HepG2 (cell line): ENCODE data around the gene SH3TC2. TPM values are rescaled to one million over a fixed set of nuclear protein-coding genes. Genes with fewer than 3 reads are reported as not detected.
A peak's percentile ranks its signal among the peaks of the same experiment; 100 is the strongest.

ENCODE experiments used
- ATAC-seq: fragments of 200-7000 bp; cut with Tn5 transposase; 3 replicates; pipeline ENCODE4 v1.9.1; 2020; ENCODE audit warnings: mild to moderate bottlenecking, moderate library complexity
- BruUV-seq: library from RNA; stranded (reverse); fragments of 400-500 nt; replicated peaks from 2 replicates; lab custom pipeline; 2021; lab: Mats Ljungman, UMichigan
- CTCF ChIA-PET: fragments of 300-600 bp; formaldehyde crosslinking; extraction: SDS; loops from one replicate; lab custom pipeline; 2021; ENCODE audit warnings: low total read pairs, inconsistent platforms, low intra/inter-chr PET ratio; lab: Yijun Ruan, JAX
- POLR2A ChIA-PET: fragments of 350-600 bp; sonication (Branson Sonifier 250); formaldehyde crosslinking; loops from one replicate; lab custom pipeline; 2020; ENCODE audit warnings: antibody characterized with exemption, inconsistent platforms; lab: Yijun Ruan, JAX
- DNase-seq: peaks from one replicate; pipeline ENCODE4 v3.0.0-alpha.2; 2015; ENCODE audit warnings: low spot score
- FAIRE-seq: peaks from 3 replicates; lab custom pipeline; 2011; peaks lifted over from hg19 to GRCh38; lab: Jason Lieb, UNC
- H2AFZ ChIP-seq: one replicate; pipeline ENCODE4 v1.6.1; 2011; ENCODE audit warnings: low read length, inconsistent platforms
- H3K27ac ChIP-seq: fragments of 300-600 bp; 3 replicates; pipeline ENCODE4 v1.8.0; 2011; ENCODE audit warnings: mixed run types, mild to moderate bottlenecking, mixed read lengths, low read length, inconsistent platforms; ENCODE audit not compliant: insufficient read depth; ENCODE audit errors: extremely low read length
- H3K27me3 ChIP-seq, 2 experiments: fragments of 200-600 bp in 1 of 2; 2 replicates in 1 of 2; 3 replicates in 1 of 2; pipeline versions ENCODE4 v1.6.0 to v1.8.0; 2011; ENCODE audit warnings: low read length in 2 of 2, mild to moderate bottlenecking in 2 of 2, moderate library complexity in 2 of 2, inconsistent platforms in 1 of 2; ENCODE audit not compliant: insufficient read depth in 2 of 2, control insufficient read depth in 1 of 2
- H3K36me3 ChIP-seq, 2 experiments: fragments of 200-600 bp in 1 of 2; replicated peaks in 1 of 2; 2 replicates in 1 of 2; 3 replicates in 1 of 2; pipeline versions ENCODE4 v1.5.1 to v1.8.0; 2011; ENCODE audit warnings: low read length in 2 of 2, inconsistent platforms in 1 of 2; ENCODE audit not compliant: insufficient read depth in 2 of 2, control insufficient read depth in 1 of 2
- H3K4me1 ChIP-seq: 2 replicates; pipeline ENCODE4 v1.5.1; 2012; ENCODE audit warnings: low read length, inconsistent platforms; ENCODE audit not compliant: insufficient read depth
- H3K4me2 ChIP-seq: 2 replicates; pipeline ENCODE4 v1.6.0; 2011; ENCODE audit warnings: low read depth, low read length, inconsistent platforms
- H3K4me3 ChIP-seq, 3 experiments: fragments of 200-600 bp in 1 of 3; sonication (generic), shearing (Covaris generic) in 1 of 3; replicated peaks in 1 of 3; 2 replicates each; pipeline ENCODE4 v1.5.1; 2011 to 2016; ENCODE audit warnings: low read length in 3 of 3, inconsistent platforms in 2 of 3, low read depth in 2 of 3, mild to moderate bottlenecking in 2 of 3, control low read depth in 1 of 3, mixed read lengths in 1 of 3; ENCODE audit not compliant: insufficient read depth in 1 of 3
- H3K79me2 ChIP-seq: one replicate; pipeline ENCODE4 v1.6.1; 2011; ENCODE audit warnings: low read length, inconsistent platforms; ENCODE audit not compliant: insufficient read depth
- H3K9ac ChIP-seq: 2 replicates; pipeline ENCODE4 v1.6.0; 2011; ENCODE audit warnings: mild to moderate bottlenecking, low read depth, low read length, inconsistent platforms; ENCODE audit not compliant: insufficient read depth
- H3K9me3 ChIP-seq: 2 replicates; pipeline ENCODE4 v1.5.1; 2012; ENCODE audit warnings: mild to moderate bottlenecking, low read length
- H4K20me1 ChIP-seq: 2 replicates; pipeline ENCODE4 v1.6.0; 2011; ENCODE audit warnings: inconsistent platforms, mild to moderate bottlenecking, low read length, moderate library complexity; ENCODE audit not compliant: insufficient read depth
- BHLHE40 ChIP-seq: IDR thresholded peaks from 2 replicates; pipeline ENCODE4 v1.6.1; 2011; ENCODE audit warnings: low read length, improper control_type of control experiment
- CBX2 ChIP-seq, 2 experiments: fragments of 200-600 bp in 1 of 2; sonication (generic); formaldehyde crosslinking in 1 of 2; IDR thresholded peaks; 2 replicates each; pipeline versions ENCODE4 v1.7.0 to v1.8.1; 2018 to 2022; ENCODE audit warnings: low read depth in 2 of 2, low read length in 1 of 2, mild to moderate bottlenecking in 1 of 2, missing genetic modification reagents in 1 of 2
- FOSL2 ChIP-seq: sonication (generic); formaldehyde crosslinking; IDR thresholded peaks from 2 replicates; pipeline ENCODE4 v1.4.0; 2020; ENCODE audit warnings: missing genetic modification reagents
- FOXK1 ChIP-seq: sonication (generic); formaldehyde crosslinking; IDR thresholded peaks from 2 replicates; pipeline ENCODE4 v1.4.0; 2020; ENCODE audit warnings: low read depth, missing genetic modification reagents, borderline replicate concordance
- GLI4 ChIP-seq: sonication (generic); formaldehyde crosslinking; IDR thresholded peaks from 2 replicates; pipeline ENCODE4 v1.5.1; 2020; ENCODE audit warnings: missing genetic modification reagents, mild to moderate bottlenecking, moderate library complexity, borderline replicate concordance
- MNT ChIP-seq: fragments of 450-650 bp; IDR thresholded peaks from 2 replicates; pipeline ENCODE4 v1.6.1; 2016
- MTF2 ChIP-seq: sonication (generic); formaldehyde crosslinking; IDR thresholded peaks from 2 replicates; pipeline ENCODE4 v1.5.0; 2020; ENCODE audit warnings: missing genetic modification reagents, borderline replicate concordance
- MXI1 ChIP-seq: IDR thresholded peaks from 3 replicates; pipeline ENCODE4 v1.6.1; 2012; ENCODE audit warnings: low read depth, low read length, inconsistent platforms, borderline replicate concordance
- RBFOX2 ChIP-seq: fragments of 200-400 bp; formaldehyde crosslinking; IDR thresholded peaks from 2 replicates; pipeline ENCODE4 v1.6.1; 2017; ENCODE audit warnings: low read depth, mild to moderate bottlenecking, low read length
- RFX3 ChIP-seq: IDR thresholded peaks from 2 replicates; pipeline ENCODE4 v1.6.1; 2016; ENCODE audit warnings: missing biosample characterization, missing genetic modification reagents
- SAP130 ChIP-seq: IDR thresholded peaks from 2 replicates; pipeline ENCODE4 v1.6.1; 2016; ENCODE audit warnings: low read depth
- SMAD1 ChIP-seq: sonication (generic); formaldehyde crosslinking; IDR thresholded peaks from 2 replicates; pipeline ENCODE4 v1.4.0; 2020; ENCODE audit warnings: missing genetic modification reagents, low read depth, mild to moderate bottlenecking, borderline replicate concordance
- TRIM24 ChIP-seq: sonication (generic); formaldehyde crosslinking; IDR thresholded peaks from 2 replicates; pipeline ENCODE4 v1.8.0; 2022; ENCODE audit warnings: mild to moderate bottlenecking, missing genetic modification reagents
- TSC22D2 ChIP-seq: sonication (generic); formaldehyde crosslinking; IDR thresholded peaks from 2 replicates; pipeline ENCODE4 v1.5.1; 2020; ENCODE audit warnings: missing genetic modification reagents, mild to moderate bottlenecking, borderline replicate concordance
- ZBTB25 ChIP-seq: IDR thresholded peaks from 2 replicates; pipeline ENCODE4 v1.6.1; 2018; ENCODE audit warnings: missing genetic modification reagents
- ZNF18 ChIP-seq: sonication (generic); formaldehyde crosslinking; IDR thresholded peaks from 2 replicates; pipeline ENCODE4 v1.8.0; 2022; ENCODE audit warnings: mild to moderate bottlenecking, missing genetic modification reagents; ENCODE audit not compliant: insufficient replicate concordance
- ZNF264 ChIP-seq: sonication (generic); formaldehyde crosslinking; IDR thresholded peaks from 2 replicates; pipeline ENCODE4 v1.4.0; 2020; ENCODE audit warnings: missing genetic modification reagents
- ZNF768 ChIP-seq: sonication (generic); formaldehyde crosslinking; IDR thresholded peaks from 2 replicates; pipeline ENCODE4 v1.4.0; 2020; ENCODE audit warnings: missing genetic modification reagents
- ZNF780A ChIP-seq: sonication (generic); formaldehyde crosslinking; IDR thresholded peaks from 2 replicates; pipeline ENCODE4 v1.8.0; 2022; ENCODE audit warnings: mild to moderate bottlenecking, missing genetic modification reagents, moderate library complexity
- WGBS: methylation state at CpG from one replicate; pipeline ENCODE4 v1.1.6; 2017; ENCODE audit warnings: low lambda C conversion rate; 5-methylcytosine and 5-hydroxymethylcytosine counted together
- in situ Hi-C: cut with HindIII; loops from 2 replicates; pipeline ENCODE4 v1.10.0; 2017; ENCODE audit warnings: low pct_unique_long_range_greater_than_20kb; ENCODE audit not compliant: extremely low pct_ligation_motif_present
- intact Hi-C: fragments of 100-400 bp; cut with micrococcal nuclease; formaldehyde crosslinking; loops from one replicate; pipeline ENCODE4 v1.10.0; 2022; ENCODE audit not compliant: unreplicated experiment
- polyA plus RNA-seq, 8 experiments: library from polyadenylated mRNA; depleted of rRNA in 3 of 8; stranded (reverse) in 7 of 8; unstranded in 1 of 8; fragments of >200 nt; fragmentation: Illumina TruSeq in 4 of 8; extraction: Trizol in 4 of 8; gene quantifications; 2 replicates each; pipeline versions ENCODE4 v1.2.1 to v1.2.3, GENCODE V29; 2011 to 2016; ENCODE audit warnings: low read depth in 4 of 8, missing spikeins in 1 of 8, mixed read lengths in 1 of 8; ENCODE audit not compliant: insufficient read depth in 1 of 8
- total RNA-seq, 5 experiments: library from RNA; depleted of rRNA; stranded (reverse); fragments of >200 nt; fragmentation: Illumina TruSeq; extraction: Trizol; gene quantifications; 2 replicates each; pipeline ENCODE4 v1.2.3, GENCODE V29; 2016; ENCODE audit warnings: low read depth in 1 of 5

The SH3TC2 gene
- total and polyA plus RNA-seq, 2 of the 13 experiments (the other 11 are each of a cell fraction or from before 2014, with no cell fraction given) = 0.34 to 0.71 TPM

GRCh38 chr5:148966348-148966747 is 96.5 kb downstream of the SH3TC2 start (continued):
- TF ChIP-seq ZBTB25 (CRISPR knock-in tag) (no peak), ZNF18 (CRISPR knock-in tag) (no peak)

GRCh38 chr5:148965511-148966265 is 97.2 kb downstream of the SH3TC2 start:
- Histone ChIP-seq H3K4me3 (no peak overlapping the region), H3K27me3 (no peaks in the 10 kb centered on the region), H4K20me1 (no peaks in the 10 kb centered on the region), H2AFZ (no peak overlapping the region), H3K36me3 (no peaks in the 10 kb centered on the region), H3K9ac (no peak overlapping the region), H3K4me1 (peaks cover 10% of the 10 kb centered on the region; the same call in 1 of the 2 replicates), H3K9me3 (no peaks in the 10 kb centered on the region), H3K4me2 (no peak overlapping the region), H3K27ac (no peak overlapping the region), H3K79me2 (no peaks in the 10 kb centered on the region)
- FAIRE-seq = no peak
- peak; percentile 59 for ATAC-seq
- DNase-seq = peak; percentile 68
- in situ Hi-C loops (no loop called here), intact Hi-C loops (loop anchor here (5.0 kb wide), 1 partner anchor 37 kb away; no protein-coding TSS in a partner anchor)
- WGBS = 23% methylated on average over 13 of the region's 13 CpGs
- ChIA-PET CTCF (no interaction called here), POLR2A (no interaction called here)
- no TSS peak for BruUV-seq
- TF ChIP-seq TSC22D2 (CRISPR knock-in tag) = no peak
- TF ChIP-seq ZNF780A (CRISPR knock-in tag) = no peak
- 0 out of 2 replicates have a peak, but pooled peaks have one; percentile 16 for TF ChIP-seq SAP130
- TF ChIP-seq ZNF768 (CRISPR knock-in tag) = no peak
- no peak for TF ChIP-seq FOXK1 (CRISPR knock-in tag)
- peak; percentile 48; the same call in 1 of the 2 replicates for TF ChIP-seq FOSL2 (CRISPR knock-in tag)
- TF ChIP-seq RFX3 (CRISPR knock-in tag) = no peak
- no peak for TF ChIP-seq TRIM24 (CRISPR knock-in tag)
- TF ChIP-seq RBFOX2 = no peak
- TF ChIP-seq MNT = 0 out of 2 replicates have a peak, but pooled peaks have one; percentile 20
- TF ChIP-seq MXI1 = 0 out of 3 replicates have a peak, but pooled peaks have one; percentile 12
- peak; percentile 96 for TF ChIP-seq BHLHE40
- no peak for TF ChIP-seq SMAD1 (CRISPR knock-in tag)
- TF ChIP-seq ZNF264 (CRISPR knock-in tag) = no peak
- no peak for TF ChIP-seq GLI4 (CRISPR knock-in tag)
- no peak for TF ChIP-seq CBX2 (IDR thresholded peaks at IDR 0.05; ENCODE audit: low read depth, low read length)
- TF ChIP-seq CBX2 (CRISPR knock-in tag; IDR thresholded peaks at IDR 0.05; ENCODE audit: low read depth) = no peak
- TF ChIP-seq MTF2 = no peak
